Naive thymus-derived CD8-positive, alpha-beta T cell (primary cell): Measurements from ENCODE around the gene SYT7. TPM values are rescaled to one million over a fixed set of nuclear protein-coding genes. Genes with fewer than 3 reads are reported as not detected.

ENCODE experiments used
- ATAC-seq, 2 donors: fragments of 150-1000 bp; cut with Tn5 transposase in 1 of 2; sonication (Bioruptor Pico), chemical (Tn5 transposase) in 1 of 2; 1 replicate in 1 of 2; 2 replicates in 1 of 2; pipeline ENCODE4 v1.10.0; 2021; ENCODE audit warnings: mild to moderate bottlenecking in 2 of 2, moderate library complexity in 2 of 2
- POLR2A ChIA-PET: fragments of 350-600 bp; sonication (Branson Sonifier 250); formaldehyde crosslinking; loops from one replicate; lab custom pipeline; 2021; ENCODE audit warnings: antibody characterized with exemption; lab: Charles Lee
- DNase-seq, 10 donors: peaks; one replicate each; pipeline versions ENCODE4 v3.0.0 to v3.0.0-alpha.2; 2020 to 2022
- H3K27ac Mint-ChIP-seq, 10 donors: one replicate each; pipeline ENCODE4 v1.8.0; 2020 to 2022; ENCODE audit warnings: mild to moderate bottlenecking in 10 of 10, mixed read lengths in 10 of 10, moderate library complexity in 4 of 10, inconsistent platforms in 1 of 10
- H3K27me3 Mint-ChIP-seq, 5 donors: one replicate each; pipeline ENCODE4 v1.8.0; 2021 to 2022; ENCODE audit warnings: mixed read lengths in 5 of 5
- H3K36me3 Mint-ChIP-seq, 3 donors: one replicate each; pipeline ENCODE4 v1.8.0; 2020 to 2022; ENCODE audit warnings: mixed read lengths in 3 of 3, mild to moderate bottlenecking in 2 of 3, inconsistent platforms in 1 of 3
- H3K4me1 Mint-ChIP-seq, 4 donors: one replicate each; pipeline ENCODE4 v1.8.0; 2021 to 2022; ENCODE audit warnings: mixed read lengths in 4 of 4
- H3K4me3 Mint-ChIP-seq, 10 donors: one replicate each; pipeline ENCODE4 v1.8.0; 2020 to 2022; ENCODE audit warnings: mild to moderate bottlenecking in 10 of 10, mixed read lengths in 10 of 10, moderate library complexity in 6 of 10, inconsistent platforms in 1 of 10
- H3K9me3 Mint-ChIP-seq, 9 donors: one replicate each; pipeline ENCODE4 v1.8.0; 2020 to 2022; ENCODE audit warnings: mixed read lengths in 9 of 9, mild to moderate bottlenecking in 3 of 9, inconsistent platforms in 1 of 9, moderate library complexity in 1 of 9
- polyA plus RNA-seq, 3 donors: library from polyadenylated mRNA; unstranded; fragments of 300-500 nt; fragmentation: Illumina TruSeq; gene quantifications; one replicate each; pipeline ENCODE4 v1.2.3, GENCODE V29; 2021
- total RNA-seq, 8 experiments: library from RNA in 2 of 8; stranded (reverse) in 2 of 8; gene quantifications; one replicate each; pipeline ENCODE4 v1.2.3 and lab custom pipeline; 2021 to 2026

Gene SYT7
- total and polyA plus RNA-seq, 5 experiments from 2014 or later: 0.06 TPM; not detected in 4

DNA sequence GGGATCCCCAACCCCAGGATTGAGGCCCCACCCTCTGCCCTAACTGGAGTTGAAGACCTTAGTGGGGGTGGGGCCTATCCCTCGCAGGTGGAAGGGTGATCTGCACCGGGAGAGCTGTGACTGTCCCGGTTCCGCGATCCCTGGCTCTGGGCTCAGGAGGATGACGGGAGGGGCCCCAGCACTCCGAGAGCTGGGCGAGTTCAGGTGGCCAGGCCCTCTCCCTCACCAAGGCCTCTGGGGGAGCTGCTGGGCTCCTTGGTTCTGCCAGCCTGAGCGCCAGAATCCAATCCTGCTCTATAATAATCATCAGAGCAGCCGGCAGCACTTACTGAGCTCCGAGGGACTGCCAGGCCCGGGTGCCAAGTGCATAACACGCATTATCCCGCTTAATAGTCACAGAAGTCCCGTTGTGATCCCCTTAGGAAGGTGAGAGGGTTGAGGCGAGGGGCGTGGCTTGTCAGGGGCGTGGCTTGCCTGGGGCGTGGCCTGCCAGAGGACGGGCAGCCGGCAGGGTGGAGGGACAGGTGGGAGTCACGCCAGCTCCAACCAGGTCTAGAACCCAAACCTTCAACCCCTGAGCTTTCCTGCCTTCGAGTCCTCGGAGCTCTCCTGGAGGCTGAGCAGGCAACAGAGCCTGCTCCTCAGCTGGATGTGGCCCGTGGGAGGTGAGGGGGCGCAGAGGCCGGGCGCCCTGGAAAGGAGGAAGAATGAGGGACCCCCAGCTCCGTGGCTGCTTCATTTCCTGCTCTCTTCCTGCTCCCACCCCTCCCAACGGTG lies 7.3 kb upstream of the SYT7 start:
- H3K4me1 Mint-ChIP-seq: peaks cover 6 to 14% (median 12%) of the 10 kb centered on the region in 4 donors
- H3K27ac Mint-ChIP-seq: peak overlapping the region in 2 of 10 donors; percentile 18 to 65
- no peaks in the 10 kb centered on the region for H3K36me3 Mint-ChIP-seq
- ATAC-seq (peak; percentile 79 to 84), DNase-seq (peak; percentile 33 to 79 (median 60))
- no peaks in the 10 kb centered on the region for H3K9me3 Mint-ChIP-seq
- peaks cover 5 to 30% (median 20%) of the 10 kb centered on the region in 5 donors for H3K27me3 Mint-ChIP-seq
- H3K4me3 Mint-ChIP-seq: peak overlapping the region; percentile 70 to 90 (median 82)
- POLR2A ChIA-PET: interaction anchor here (0.7 to 1.5 kb wide), 2 partner anchors 13 to 381 kb away, joined by 3 read pairs; no protein-coding TSS in a partner anchor

DNA sequence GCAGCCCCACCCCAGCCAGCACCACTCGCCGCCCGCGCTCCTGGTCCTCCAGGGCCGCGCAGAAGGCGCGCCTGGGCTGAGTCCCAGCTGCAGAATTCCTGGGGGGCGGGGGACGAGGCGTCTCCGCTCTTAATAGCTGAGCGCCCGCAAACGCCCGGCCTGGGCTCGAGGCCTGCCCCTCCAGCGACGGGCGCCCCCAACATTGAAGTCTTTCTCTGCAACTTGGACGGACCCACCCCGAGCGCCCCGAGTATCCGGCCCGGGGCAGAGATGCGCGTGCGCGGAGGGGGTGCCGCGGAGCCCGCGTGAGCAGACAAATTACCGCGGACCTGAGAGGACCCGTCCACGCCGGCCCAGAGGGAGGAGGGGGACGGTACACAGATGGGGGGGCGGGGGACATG lies 6.7 kb upstream of the SYT7 start:
- peaks cover 3 to 30% (median 23%) of the 10 kb centered on the region in 5 donors for H3K27me3 Mint-ChIP-seq
- DNase-seq (peak in 9 of 10 donors; percentile 8 to 74 (median 48)), ATAC-seq (peak; percentile 62 to 66)
- peaks cover 6 to 14% (median 12%) of the 10 kb centered on the region in 4 donors for H3K4me1 Mint-ChIP-seq
- H3K4me3 Mint-ChIP-seq: peak overlapping the region; percentile 70 to 90 (median 82)
- no peaks in the 10 kb centered on the region for H3K9me3 Mint-ChIP-seq
- POLR2A ChIA-PET: interaction anchor here (0.7 to 1.5 kb wide), 3 partner anchors 12 to 539 kb away, joined by 3 to 5 read pairs (median 4); no protein-coding TSS in a partner anchor
- no peaks in the 10 kb centered on the region for H3K36me3 Mint-ChIP-seq
- no peak overlapping the region for H3K27ac Mint-ChIP-seq

- DNase-seq: no peak
- peaks cover 8 to 32% (median 23%) of the 10 kb centered on the region in 5 donors for H3K27me3 Mint-ChIP-seq
- no peaks in the 10 kb centered on the region for H3K9me3 Mint-ChIP-seq
- no peak overlapping the region for H3K27ac Mint-ChIP-seq
- no peak for ATAC-seq
- H3K4me1 Mint-ChIP-seq: peaks cover 8 to 16% (median 13%) of the 10 kb centered on the region in 4 donors
- H3K36me3 Mint-ChIP-seq: no peaks in the 10 kb centered on the region
- peak overlapping the region in 5 of 10 donors; percentile 48 to 70 (median 56) for H3K4me3 Mint-ChIP-seq
- POLR2A ChIA-PET: interaction anchor here (0.7 to 1.5 kb wide), 3 partner anchors 12 to 539 kb away, joined by 3 to 5 read pairs (median 4); no protein-coding TSS in a partner anchor
Observed at GRCh38 chr11:61586792-61587430, 6.0 kb upstream of the SYT7 start.

- POLR2A ChIA-PET: no interaction called here
- Mint-ChIP-seq H3K4me3 (peak overlapping the region in 1 of 10 donors; percentile 72), H3K27ac (peak overlapping the region in 1 of 10 donors; percentile 38)
Observed at GRCh38 chr11:61585115-61585514, 4.2 kb upstream of the SYT7 start.

GRCh38 chr11:61581931-61582330 lies 1.1 kb upstream of the SYT7 start:
- Mint-ChIP-seq H3K36me3 (no peaks in the 10 kb centered on the region), H3K4me3 (peak overlapping the region; percentile 78 to 90 (median 85)), H3K27me3 (peaks cover 17 to 55% (median 34%) of the 10 kb centered on the region in 5 donors), H3K27ac (peak overlapping the region in 7 of 10 donors; percentile 19 to 85 (median 80)), H3K4me1 (peaks cover 6 to 19% (median 13%) of the 10 kb centered on the region in 4 donors), H3K9me3 (no peaks in the 10 kb centered on the region)
- DNase-seq: no peak
- POLR2A ChIA-PET: interaction anchor here (1.6 kb wide), 1 partner anchor 152 kb away, joined by 4 read pairs; the partner anchor contains the start of genes CPSF7 and SDHAF2
- ATAC-seq: no peak

More at GRCh38 chr11:61585115-61585514, 4.2 kb upstream of the SYT7 start:
- H3K27me3 Mint-ChIP-seq: peaks cover 8 to 29% (median 24%) of the 10 kb centered on the region in 5 donors
- no peaks in the 10 kb centered on the region for H3K9me3 Mint-ChIP-seq
- DNase-seq (no peak), ATAC-seq (no peak)
- H3K36me3 Mint-ChIP-seq: no peaks in the 10 kb centered on the region
- peaks cover 12 to 24% (median 20%) of the 10 kb centered on the region in 4 donors for H3K4me1 Mint-ChIP-seq

DNA sequence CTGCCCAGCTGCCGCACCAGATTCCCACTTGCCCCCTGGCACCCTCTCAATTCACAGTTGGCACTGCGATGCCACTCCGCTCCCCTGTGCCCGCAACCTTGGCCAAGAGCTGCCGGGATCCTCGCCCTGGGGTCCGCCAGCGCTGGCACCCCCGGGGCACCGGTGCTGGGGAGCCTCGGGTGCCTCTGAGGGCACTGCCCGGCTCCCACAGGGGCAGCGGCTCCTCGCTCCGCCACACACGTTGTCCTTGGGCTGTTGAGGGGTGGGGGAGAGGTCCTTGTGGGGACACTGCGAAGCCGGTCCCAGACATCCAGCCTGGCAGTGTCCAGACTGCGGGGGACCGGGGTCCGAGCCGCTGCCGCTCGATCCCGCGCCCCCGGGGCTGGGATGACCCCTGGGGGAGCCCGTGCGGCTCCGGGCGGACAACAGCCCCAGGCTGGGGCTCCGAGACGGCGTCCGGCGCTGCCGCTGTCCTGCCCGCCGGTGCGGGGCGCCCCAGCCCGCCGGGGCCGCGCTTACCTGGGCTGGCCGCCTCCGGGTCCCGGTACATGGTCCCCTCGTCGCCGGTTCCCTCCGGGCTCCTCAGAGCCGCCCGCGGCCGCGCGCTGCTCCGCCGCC lies 496 bp downstream of the SYT7 start:
- H3K4me1 Mint-ChIP-seq: peaks cover 6 to 19% (median 13%) of the 10 kb centered on the region in 4 donors
- ATAC-seq (peak; percentile 3 to 24), DNase-seq (no peak)
- no peaks in the 10 kb centered on the region for H3K9me3 Mint-ChIP-seq
- no peaks in the 10 kb centered on the region for H3K36me3 Mint-ChIP-seq
- peaks cover 18 to 64% (median 34%) of the 10 kb centered on the region in 5 donors for H3K27me3 Mint-ChIP-seq
- POLR2A ChIA-PET: interaction anchor here (1.6 kb wide), 1 partner anchor 151 kb away, joined by 4 read pairs; the partner anchor contains the start of genes CPSF7 and SDHAF2
- peak overlapping the region; percentile 60 to 88 (median 74) for H3K4me3 Mint-ChIP-seq
- H3K27ac Mint-ChIP-seq: peak overlapping the region in 1 of 10 donors; percentile 83

DNA sequence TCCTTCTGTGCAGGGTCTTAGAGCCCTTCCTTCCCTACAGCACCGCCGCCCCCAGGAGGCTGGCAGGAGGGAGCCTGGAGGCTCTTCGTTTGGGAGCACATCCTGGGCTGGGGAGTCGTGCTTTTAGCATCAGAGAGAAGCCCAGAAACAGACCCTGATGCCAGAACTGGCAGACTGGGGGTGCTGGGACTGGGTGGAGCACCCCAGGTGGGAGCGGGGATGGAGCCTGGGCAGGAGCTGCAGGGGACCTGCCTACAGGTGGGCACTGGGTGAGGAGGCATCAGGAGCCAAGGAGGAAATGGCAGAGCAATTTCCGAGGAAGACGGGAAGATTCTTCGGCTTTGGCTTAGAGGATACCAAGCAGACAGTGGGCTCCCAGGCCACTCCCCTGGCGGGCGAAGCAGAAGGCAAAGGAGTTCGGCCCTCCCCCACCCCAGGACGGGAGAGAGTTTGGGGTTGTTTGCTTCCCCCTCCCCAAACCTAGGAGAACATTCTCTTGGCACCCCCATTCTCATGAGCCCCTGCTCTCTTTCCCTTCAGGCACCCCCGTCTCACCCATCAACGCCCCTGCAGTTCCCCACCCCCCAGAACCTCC lies 1.1 kb downstream of the SYT7 start:
- peak overlapping the region; percentile 60 to 88 (median 74) for H3K4me3 Mint-ChIP-seq
- H3K27me3 Mint-ChIP-seq: peaks cover 21 to 70% (median 34%) of the 10 kb centered on the region in 5 donors
- no peaks in the 10 kb centered on the region for H3K36me3 Mint-ChIP-seq
- peak overlapping the region in 4 of 10 donors; percentile 9 to 83 (median 64) for H3K27ac Mint-ChIP-seq
- H3K4me1 Mint-ChIP-seq: peaks cover 6 to 19% (median 13%) of the 10 kb centered on the region in 4 donors
- POLR2A ChIA-PET: no interaction called here
- DNase-seq (peak in 1 of 10 donors; percentile 5), ATAC-seq (no peak)
- no peaks in the 10 kb centered on the region for H3K9me3 Mint-ChIP-seq

DNA sequence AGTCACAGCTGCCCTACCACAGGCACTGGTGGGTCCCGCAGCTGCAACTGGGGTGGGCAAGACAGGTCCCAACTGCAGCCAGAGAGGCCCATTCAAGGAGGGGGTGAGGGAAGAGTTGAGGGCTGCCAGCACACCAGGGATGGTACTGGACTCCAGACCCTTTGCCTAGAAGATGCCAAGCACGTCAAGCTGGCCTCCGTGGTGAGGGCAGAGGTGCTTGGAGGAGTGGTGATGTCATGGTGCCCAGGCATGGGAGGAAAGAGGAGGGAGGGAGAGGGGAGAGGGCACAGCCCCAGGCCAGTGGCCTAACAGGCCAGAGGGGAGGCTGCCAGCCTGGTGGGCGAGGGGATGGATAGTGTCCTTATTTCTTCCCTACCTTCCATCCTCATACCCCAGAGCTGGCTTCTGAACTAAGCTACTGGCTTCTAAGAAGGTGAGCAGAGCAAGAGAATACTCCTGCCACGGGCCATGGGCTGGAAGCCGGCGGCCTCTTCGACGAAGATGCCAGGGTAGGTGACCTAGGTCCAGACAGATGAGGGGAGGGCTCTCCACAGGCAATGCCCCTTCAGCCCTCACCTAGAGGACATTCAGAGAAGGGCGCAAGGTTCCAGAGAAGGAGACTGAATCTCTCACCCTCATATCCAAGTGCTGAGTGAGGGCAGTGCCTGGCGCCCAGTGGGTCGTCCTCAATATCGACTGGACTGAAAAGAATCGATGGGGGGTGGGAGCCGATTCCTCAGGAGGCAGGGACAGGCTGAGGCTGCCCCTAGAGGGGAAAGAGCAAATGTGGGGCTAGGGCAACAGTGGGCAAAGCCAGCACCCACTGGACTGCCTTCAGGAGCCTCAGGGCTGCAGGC lies 1.8 kb downstream of the SYT7 start:
- H3K36me3 Mint-ChIP-seq: no peaks in the 10 kb centered on the region
- peaks cover 6 to 19% (median 13%) of the 10 kb centered on the region in 4 donors for H3K4me1 Mint-ChIP-seq
- peak overlapping the region; percentile 60 to 88 (median 74) for H3K4me3 Mint-ChIP-seq
- no peak for DNase-seq
- peaks cover 21 to 77% (median 34%) of the 10 kb centered on the region in 5 donors for H3K27me3 Mint-ChIP-seq
- no peaks in the 10 kb centered on the region for H3K9me3 Mint-ChIP-seq
- H3K27ac Mint-ChIP-seq: peak overlapping the region in 1 of 10 donors; percentile 83
- POLR2A ChIA-PET: no interaction called here
- no peak for ATAC-seq

GRCh38 chr11:61577383-61578118 lies 3.3 kb downstream of the SYT7 start:
- Mint-ChIP-seq H3K9me3 (no peaks in the 10 kb centered on the region), H3K4me1 (peaks cover 6 to 19% (median 13%) of the 10 kb centered on the region in 4 donors), H3K27me3 (peaks cover 26 to 81% (median 44%) of the 10 kb centered on the region in 5 donors), H3K4me3 (no peak overlapping the region), H3K36me3 (no peaks in the 10 kb centered on the region), H3K27ac (no peak overlapping the region)
- POLR2A ChIA-PET: interaction anchor here (1.4 kb wide), 1 partner anchor 11 kb away, joined by 3 read pairs; no protein-coding TSS in a partner anchor
- DNase-seq (no peak), ATAC-seq (no peak)
